NOMO-1 treated with DMSO at 0.1 percent for 48 hours (cell line): ENCODE data around the gene COL1A1.

Experiments
- DNase-seq: peaks from one replicate; lab custom pipeline; 2025; ENCODE audit not compliant: unreplicated experiment; lab: John Stamatoyannopoulos, UW

Gene COL1A1

DNA sequence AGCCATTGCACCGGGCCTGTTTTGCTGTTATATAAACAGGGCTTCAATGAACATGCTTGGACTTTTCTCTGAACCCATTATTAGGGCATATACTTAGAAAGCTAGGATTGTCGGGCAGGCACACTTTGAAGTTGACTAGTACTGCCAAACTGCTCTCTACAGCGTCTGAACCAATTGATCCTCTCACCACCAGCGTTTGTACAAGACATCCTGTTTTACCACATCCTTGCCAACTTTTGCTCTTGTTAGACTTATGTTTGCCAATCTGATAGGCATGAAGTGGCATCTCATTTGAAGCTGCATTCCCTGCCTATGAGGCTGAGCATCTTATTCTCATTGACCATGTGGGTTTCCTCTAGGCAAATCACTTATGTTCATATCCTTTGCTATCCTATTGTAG lies 43.5 kb downstream of the COL1A1 start:
- DNase-seq = no peak

DNA sequence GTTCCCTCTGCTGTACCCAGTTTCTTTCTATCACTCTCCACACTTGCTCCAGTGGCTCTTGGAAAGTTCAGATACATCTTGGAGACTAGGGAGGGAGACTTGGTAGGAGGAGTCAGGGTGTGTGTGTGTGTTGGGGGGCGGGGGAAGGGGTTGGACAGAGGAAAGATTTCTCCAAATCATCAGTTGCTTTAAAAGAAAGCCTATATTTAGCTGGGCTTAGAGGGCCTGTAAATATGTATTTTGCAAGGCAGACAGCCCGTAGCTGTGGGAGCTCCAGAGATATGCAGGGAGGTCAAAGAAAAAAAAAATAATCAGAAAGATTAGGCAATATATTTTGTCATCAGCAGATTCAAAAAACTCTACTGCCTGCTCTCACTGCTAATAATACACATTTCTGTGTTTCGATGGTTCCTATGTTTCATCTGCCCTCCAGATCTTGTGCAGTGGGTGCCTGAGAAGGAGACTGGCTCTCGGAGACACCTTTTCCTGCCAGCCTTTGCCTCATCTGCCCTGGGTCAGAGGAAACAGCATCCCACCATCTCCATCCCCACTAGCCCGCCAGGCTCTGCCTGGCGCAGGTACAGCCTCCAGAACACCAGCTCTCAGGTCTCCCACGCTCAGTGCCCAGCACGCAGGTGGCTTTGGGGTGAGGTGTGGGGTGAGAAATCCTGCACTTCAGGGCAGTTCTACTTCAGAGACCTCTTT lies 46.2 kb downstream of the COL1A1 start:
- DNase-seq = peak; percentile 18

DNA sequence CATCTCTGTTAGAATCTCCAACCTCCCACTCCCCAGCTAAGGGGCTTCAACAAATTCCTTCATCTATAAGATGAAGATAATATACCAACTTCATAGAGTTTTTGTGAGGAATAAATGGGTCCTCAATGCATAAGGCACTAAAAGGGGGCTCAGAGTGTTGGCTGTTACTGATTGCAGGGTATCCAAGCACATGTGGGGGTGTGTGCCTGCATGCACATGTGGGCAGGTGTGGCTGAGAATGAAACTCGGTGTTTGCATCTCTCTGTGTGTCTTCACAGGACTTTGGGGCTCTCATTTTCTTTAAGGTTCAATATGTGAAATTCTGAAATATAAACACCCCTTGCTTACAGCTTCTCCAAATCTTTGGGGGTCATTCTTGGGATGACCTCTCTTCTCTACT lies 46.8 kb downstream of the COL1A1 start:
- no peak for DNase-seq

DNA sequence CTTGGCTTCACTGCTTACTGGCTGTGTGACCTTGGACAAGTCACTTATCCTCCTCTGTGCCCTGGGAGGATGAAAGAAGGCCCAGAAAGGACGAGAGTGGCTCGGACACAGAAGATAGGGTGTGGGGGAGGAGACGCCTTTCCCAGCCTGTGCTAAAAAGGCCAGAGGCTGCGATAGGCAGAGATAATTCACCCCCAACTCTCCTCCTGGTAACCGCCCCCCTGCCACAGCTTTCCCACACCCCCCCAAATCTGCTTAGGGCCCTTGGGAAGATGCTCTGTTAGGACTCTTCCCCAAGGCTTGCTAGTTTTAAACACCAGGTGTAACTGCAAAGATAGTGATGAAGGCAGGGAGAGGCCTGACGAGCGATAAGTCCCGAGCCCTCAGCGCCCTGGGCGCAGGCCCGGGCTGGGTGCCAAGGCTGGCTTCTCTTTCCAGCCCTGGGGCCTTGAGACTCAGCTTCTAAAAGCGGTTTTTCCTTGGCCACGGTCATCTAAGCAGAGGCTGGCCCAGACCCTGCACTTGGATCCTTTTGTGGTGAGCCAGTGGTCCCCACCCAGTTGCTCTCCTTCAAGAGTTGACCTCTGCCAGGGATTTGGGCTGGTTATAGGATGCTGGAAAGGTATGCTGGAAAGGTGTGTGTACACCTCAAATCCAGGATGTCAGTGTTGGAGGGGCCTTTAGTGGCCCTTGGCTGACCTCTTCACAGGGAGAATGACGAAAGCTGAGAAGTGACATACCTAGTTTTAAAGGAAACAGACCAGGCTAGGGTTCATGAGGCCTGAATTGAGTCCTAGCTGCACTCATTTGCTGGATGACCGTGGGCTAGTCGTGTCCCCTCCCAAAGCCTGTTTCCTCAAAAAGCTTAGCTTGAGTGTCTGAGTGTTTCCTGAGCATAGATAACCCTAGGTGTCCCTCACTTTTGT lies 47.5 kb downstream of the COL1A1 start:
- no peak for DNase-seq

DNA sequence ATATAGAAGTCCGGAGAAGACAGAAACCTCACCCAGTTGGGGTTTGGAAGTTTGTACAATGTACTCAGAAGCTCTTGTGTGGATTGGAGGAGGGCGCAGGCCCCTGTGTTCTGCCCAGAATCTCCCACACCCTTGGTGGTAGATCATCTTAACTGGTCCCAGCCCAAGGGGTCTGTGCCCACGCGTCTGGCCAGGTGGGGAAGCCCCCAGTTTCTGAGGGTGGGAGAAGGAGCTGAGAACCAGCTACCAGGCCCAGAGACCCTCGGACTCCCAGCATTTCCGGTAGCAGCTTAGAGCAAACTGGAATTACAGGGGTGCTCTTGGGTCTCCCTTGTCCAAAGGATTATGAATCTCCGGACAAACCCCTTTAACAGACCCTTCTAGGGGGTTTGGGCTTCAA lies 48.7 kb downstream of the COL1A1 start:
- no peak for DNase-seq

DNA sequence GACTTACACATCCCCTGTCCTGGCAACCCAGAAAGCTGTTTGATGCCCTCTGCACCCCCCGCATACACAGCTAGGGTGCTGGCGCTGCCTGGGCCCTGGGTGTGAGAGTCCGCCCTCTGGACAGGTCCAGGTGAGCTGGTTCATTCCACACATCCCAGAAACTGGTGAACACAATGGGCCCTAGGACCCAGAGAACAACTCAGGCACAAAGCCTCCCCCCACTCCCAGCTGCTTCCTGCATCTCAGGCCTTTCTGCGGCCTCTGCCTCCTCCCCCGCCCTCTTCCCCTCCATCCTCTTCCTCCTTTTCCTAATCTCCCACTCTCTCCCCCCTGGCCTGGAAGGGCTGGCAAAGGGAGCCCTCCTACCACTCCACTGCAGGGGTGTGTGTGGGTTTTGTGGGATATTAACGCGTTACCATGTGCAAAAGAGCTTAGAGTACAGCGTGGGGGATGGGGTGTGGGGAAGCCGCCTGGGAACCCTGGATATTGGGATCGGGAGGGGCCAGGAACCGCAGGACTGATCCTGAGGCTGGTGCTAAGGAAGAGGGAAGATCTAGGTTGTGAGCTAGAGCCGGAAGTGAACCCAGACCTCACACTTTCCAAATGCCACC lies 49.4 kb downstream of the COL1A1 start:
- DNase-seq = peak; percentile 67

DNA sequence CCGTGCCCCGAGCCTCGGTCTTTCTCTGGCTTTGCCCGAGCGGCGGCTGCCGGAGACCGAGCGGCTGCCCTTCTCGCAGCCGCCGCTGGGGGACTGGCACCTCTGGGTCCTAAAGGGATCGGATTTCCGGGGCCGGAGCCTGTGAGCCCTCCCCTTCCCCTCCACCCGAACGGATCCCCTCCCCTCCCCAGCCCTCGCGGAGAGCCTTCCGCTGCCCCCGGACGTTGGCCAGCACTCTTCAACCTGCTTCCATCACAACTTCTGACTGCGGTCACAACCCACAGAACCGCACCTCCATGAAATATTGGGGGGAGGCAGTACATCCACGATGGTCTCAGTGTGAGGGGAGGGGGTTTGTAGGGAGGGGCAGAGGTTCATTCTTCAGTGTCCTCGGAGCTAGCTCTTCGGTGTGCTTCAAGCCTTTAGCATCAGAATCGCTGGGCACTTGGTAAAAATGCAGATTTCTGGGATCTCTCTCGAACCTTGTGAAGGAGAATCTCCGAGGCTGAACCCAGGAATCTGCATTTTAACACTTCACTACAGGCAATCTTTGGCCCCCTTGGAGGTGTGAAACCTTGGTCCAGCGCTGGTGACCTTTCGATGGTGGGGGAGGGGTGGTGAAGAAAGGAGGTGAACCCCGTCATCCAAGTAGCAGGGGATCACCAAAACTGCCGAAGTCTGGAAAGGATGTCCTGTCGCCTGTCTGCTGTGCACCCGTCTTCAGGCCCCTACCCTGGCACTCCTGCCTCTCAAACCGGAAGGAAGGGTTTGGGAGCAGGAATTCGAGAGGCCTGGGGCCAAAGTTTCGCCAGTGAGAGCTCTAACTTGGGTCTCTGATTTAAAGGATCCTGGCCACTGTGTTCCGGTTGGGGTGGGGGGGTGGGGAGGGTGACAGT lies 50.1 kb downstream of the COL1A1 start:
- peak; percentile 91 for DNase-seq

DNA sequence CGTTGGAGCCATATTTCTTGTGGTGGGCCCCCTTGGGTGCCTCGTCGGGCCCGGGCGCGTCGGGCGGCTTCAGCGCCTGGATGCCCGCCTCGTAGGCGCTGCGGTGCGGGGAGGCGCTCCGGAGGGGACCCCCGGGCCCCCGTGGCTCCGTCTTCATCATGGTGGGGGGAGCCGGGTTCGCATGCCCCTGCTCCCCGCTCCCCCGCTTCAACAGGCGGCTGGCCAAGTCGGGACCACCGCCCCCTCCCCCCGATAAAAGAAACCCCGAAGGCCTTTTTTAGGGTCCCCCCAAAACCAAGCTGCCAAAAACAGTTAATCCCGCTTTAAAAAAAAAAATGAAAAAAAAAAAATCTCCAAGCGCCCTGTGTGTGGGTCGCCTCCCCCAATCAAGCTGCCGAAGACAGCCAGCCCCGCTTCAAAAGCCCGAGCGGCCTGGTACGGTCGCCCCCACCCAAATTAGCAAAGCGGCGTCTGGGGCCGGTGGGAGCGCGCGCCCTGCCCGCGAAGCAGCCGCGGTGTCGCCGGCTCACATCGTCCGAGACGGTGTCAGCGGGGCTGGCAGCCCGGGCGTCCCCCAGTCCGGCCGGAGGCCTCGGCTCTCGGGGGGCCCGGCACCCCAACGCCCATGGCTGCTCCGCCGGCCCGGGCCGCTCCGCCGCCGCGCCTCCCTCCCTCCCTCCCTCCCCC lies 50.9 kb downstream of the COL1A1 start, which contains the start of gene PPP1R9B:
TSS of gene PPP1R9B (minus strand) at position 324 of the 687 bp plus-strand sequence. CDS start at position 160, 164 bp downstream.
- no peak for DNase-seq

DNA sequence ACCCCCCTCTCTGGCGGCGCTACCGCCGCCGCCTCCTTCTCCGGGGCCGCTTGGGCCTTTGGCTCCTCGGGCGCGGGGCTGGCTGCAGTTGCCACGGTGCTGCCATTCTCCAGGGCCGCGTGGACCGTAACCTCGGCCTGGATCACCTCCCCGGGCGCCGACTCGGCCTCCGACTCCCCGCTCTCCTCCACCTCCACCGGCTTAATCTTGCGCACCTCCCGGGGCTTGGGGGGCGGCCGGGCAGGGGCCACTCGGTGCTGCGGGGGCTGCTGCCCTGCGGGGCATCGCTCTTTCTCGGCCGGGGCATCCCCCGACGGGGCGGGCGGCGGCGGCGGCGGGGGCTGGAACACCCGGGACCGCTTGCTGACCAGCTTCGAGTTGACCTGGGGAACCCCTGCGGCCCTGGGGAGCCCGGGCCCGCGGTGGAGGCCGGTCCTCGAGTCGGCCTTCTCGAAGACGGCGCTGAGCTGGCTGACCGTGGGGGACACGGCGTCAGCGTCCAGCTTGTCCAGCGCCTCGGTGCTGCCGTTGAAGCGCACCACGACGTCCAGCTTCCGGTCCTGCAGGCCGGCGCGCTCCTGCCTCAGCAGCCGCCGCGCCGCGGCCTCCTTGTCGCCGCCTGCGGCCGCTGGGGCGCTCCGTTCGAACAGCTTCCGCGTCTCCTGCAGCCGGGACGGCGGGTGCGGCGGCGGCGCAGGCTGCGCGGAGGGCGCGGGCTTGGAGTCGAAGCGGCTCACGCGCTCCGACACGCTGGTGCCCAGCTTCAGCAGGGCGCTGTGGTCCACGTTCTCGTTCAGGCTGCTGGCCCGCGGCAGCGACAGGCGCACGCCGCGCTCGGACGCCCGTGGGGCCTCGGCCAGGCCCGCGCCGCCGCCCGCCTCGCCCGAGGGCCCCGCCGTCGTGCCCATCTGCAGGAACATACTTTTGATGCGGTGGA lies 51.7 kb downstream of the COL1A1 start:
- peak; percentile 37 for DNase-seq

GRCh38 chr17:50149091-50149416 lies 52.4 kb downstream of the COL1A1 start:
- no peak for DNase-seq

- DNase-seq = peak; percentile 94
These were observed 53.0 kb downstream of the COL1A1 start for GRCh38 chr17:50148226-50149090.

GRCh38 chr17:50147841-50148225 lies 53.6 kb downstream of the COL1A1 start:
- DNase-seq = no peak

- DNase-seq = no peak
These were observed 54.3 kb downstream of the COL1A1 start for GRCh38 chr17:50146927-50147665.

GRCh38 chr17:50146230-50146926 lies 55.1 kb downstream of the COL1A1 start:
- DNase-seq = no peak

DNA sequence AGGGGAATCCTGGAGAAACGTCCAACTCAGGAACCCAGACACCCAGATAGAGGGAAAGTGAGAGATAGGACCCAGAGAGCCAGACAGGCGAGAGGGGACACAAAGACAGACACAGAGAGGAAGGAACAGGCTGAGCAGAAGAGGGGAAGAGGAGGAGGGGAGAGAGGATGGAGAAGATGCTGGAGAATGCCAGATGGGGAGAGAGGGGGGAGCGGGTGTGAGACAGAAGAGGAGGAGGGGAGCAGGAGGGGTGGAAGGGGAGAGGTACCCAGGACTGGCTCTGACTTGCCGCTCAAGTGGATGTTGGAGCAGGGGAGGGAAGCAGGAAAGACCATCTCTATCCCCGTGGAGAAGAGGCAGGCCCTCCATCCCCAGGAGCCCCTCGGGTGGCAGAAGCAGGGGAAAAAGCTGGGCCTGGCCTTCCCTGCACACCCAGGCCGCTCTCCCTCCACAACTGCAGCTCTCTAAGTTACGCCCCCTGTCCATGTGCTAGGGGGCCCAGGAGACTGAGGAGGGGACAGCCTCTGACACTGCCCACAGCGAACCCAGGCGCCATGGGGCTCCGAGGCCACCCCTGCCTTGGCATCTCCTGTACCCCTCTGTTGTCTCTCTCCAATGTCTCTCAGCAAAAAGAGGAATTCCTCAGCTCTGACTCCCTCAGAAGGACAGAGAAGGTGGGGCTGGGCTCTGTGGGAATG lies 55.8 kb downstream of the COL1A1 start:
- DNase-seq = no peak

- DNase-seq = no peak
These were observed 56.4 kb downstream of the COL1A1 start for GRCh38 chr17:50144845-50145531.
